ENCODE measurements around the gene RPL18. TPM values are rescaled to one million over a fixed set of nuclear protein-coding genes. Genes with fewer than 3 reads are reported as not detected.

Gene RPL18
- total RNA-seq, 1 donor from 2014 or later: 1,358 TPM

DNA sequence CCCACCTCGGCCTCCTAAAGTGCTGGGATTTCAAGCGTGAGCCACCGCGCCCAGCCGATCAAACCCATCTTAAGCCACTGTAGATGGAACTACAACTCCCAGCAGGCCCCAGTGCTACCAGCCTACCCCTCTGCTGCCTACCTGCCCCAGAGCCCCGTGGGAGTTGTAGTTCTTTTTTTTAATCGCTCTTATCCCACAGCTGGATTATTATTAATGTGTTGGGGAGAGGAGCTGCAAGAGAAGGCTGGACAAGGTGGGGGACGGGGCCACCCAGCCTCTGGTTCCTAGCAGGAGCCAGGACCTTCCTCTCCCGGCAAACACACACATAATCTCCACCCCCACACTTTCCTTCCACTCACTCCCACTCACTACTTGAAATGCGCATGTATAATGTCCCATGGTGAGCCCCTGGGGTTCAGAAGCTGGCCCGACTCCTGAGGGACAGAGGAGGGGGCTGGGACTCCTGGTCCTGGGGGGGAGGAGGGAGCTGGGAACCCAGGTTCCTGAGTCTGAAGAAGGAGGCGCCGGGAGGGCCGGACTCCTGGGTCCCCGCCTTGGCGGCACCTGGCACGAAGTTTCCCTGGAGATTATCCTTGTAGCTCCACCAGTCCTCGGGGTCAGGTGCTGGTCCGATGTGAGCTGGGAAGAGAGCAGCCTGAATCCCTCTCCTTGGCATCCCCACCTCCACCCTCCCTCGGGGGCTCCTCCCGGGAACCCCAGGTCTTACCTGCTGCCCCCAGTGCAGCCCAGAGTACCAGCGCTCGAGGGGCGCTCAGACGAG is 26.1 kb upstream of the RPL18 start:
- intact Hi-C loops (cut with micrococcal nuclease): loop anchor here (1.0 to 5.0 kb wide), 3 partner anchors 227 to 807 kb away; partner anchors contain the start of genes ALDH16A1, PIH1D1 and PPP1R15A

DNA sequence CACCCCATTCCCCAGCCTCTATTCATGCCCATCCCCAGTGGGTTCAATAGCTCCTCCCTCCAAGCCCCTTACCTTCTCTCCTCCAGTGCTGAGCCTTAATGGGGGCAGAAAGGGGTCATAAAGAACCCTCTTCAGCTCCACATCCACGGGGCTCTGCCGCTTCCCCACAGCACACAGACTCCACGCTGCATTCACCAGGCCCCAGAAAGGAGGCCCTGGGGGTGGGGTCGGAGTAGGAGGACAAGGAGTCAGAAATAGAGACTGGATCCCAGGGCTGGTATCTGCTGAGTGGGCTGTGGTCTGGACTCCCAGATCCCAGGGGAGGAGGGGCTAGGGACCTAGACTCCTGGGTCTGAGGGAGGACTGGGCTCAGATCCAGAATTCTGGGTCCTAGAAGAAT is 25.4 kb upstream of the RPL18 start:
- intact Hi-C loops (cut with micrococcal nuclease): loop anchor here (1.0 kb wide), 1 partner anchor 228 kb away; the partner anchor contains the start of gene PPP1R15A

DNA sequence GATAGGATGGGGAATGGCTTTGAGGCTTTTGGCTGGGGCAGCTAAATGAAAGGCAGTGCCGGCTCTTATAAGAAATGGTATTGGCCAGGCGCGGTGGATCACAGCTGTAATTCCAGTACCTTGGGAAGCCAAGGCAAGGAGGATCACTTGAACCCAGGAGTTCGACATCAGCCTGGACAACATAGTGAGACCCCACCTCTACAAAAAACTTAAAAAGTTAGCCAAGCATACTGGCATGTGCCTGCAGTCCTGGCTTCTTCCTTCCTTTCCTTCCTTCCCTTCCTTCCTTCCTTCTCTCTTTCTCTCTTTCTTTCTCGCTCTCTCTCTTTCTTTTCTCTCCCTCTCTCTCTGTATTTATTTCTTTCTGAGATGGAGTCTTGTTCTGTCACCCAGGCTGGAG is 23.9 kb upstream of the RPL18 start:
- intact Hi-C loops (cut with micrococcal nuclease): no loop called here

DNA sequence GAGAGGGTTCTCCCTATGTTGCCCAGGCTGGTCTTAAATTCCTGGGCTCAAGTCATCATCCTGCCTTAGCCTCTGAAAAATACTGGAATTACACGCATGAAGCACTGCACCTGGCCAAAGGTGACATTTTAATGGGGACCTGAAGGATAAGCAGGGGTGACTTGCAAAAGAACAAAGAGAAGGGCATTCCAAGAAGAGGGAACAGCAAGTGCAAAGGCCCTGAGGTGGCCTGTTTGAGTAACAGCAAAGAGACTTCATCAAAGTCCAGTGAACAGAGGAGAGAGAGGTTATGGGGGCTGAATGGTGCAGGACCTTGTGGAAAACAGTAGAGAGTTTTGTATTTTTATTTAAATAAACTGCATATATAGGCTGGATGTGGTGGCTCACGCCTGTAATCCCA is 22.9 kb upstream of the RPL18 start:
- intact Hi-C loops (cut with micrococcal nuclease): no loop called here

DNA sequence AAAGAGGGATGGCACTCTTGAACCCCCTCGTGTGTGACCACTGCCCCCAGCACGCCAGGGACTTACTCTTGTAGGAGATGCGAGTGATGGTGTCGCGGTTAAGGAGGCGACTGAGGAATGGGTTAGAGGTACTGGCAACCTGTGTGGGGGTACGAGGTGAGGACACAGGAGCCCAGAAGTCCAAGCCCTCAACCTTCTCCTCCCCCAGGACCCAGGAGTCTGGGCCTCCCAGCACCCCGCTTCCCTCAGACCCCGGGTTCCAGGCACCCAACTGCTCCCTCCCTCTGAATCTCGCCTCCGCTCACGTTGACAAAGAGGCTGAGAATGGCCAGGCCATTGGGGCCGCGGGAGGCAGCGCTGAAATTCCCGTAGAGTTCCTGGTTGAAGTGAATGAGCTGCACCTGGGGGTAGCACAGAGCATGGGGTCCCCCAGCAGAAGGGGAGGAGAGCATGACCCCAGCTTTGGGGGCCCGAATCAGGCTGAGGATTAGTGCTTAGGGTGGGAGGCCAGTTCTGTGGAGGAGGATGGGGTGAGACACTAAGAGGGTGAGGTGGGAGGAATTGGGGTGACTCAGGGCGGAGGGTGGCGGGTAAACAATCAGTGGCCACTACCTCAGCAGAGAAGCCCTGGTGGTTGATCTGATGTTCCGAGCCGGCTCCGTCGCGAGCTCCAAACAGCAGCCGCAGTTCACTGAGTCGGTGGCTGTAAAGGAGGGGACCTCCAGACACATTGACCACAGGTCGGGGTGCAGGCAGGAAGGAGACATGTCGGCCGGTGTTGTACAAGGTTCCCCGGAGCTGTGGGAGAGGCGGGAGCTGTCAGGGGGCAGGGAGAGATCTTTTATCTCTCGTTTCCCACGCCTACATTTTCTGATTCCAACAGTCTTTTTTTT is 20.8 kb upstream of the RPL18 start:
- intact Hi-C loops (cut with micrococcal nuclease): loop anchor here (5.0 to 10.0 kb wide), 4 partner anchors 263 to 1385 kb away; partner anchors contain the start of genes C19orf73, CCDC9, NUCB1 and PPFIA3

DNA sequence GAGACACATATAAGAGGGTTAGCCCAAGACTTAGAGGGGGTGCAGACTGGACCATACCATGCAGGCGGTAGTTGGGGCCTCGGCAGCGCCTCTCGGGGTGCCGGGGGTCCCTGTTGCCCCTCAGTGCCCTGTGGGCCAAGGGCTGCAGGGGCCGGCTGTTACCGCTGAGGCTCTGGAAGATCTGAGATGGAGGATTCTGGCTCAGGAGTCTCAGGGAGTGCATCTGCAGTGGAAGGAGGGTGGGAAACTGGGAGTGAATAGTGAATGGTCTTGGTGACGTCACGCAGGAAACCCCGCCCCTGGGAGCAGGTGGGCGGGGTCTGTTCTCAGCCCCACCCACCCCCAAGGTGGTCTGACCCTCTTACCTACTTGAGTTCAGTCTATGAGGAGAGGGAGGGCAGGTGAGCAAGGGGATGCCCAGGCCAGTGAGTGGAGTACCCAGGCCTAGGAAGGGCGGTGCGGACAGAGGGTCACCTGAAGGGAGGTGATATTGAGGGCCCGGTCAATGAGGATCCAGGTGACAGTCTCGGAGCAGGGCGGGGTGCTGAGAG is 19.9 kb upstream of the RPL18 start:
- intact Hi-C loops (cut with micrococcal nuclease): loop anchor here (1.0 to 10.0 kb wide), 6 partner anchors 7 to 1384 kb away; partner anchors contain the start of genes C19orf73, CA11, CCDC9 and NUCB1

DNA sequence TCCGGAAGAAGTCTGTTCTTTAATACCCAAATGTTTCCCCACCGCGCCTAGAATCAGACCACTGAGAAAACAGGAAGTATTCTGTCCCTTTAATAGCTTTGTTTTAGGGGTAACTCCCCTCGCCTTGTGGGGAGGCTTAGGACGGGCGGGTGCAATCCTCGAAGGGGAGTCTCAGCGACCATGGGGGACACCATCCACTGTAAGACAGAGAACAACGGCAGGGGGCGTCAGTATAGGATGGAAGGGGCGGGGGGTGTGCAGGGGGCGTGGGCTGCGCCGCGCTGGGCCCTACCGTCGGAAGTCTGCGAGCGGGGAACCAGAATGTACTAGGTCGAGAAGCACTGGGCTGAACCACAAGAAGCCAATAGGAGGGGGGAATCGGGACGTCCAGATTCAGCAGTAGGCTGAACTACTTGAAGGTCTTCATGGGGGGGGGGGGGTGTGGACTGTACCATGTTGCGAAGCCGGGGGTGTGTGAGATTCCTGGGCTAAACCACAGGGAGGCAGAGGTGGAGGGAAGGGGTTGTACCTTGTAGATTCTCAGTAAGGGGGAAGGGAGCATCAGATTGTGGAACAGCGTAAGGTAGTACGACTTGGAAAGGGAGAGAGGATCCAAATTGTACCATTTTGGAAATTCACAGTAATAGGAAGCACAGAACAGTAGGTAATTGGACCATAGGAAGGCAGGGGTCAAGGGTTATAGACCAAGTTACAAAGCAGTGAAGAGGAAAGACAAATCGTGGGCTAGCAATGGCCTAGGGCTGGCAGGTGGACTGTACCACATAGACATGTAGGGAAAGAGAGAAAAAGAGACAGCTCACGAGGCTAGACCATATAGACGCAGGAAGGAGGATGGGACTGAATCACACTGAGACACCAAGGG is 19.2 kb upstream of the RPL18 start:
- intact Hi-C loops (cut with micrococcal nuclease): loop anchor here (1.0 to 10.0 kb wide), 13 partner anchors 8 to 1383 kb away; partner anchors contain the start of genes C19orf73, CA11, CCDC9 and CYTH2

DNA sequence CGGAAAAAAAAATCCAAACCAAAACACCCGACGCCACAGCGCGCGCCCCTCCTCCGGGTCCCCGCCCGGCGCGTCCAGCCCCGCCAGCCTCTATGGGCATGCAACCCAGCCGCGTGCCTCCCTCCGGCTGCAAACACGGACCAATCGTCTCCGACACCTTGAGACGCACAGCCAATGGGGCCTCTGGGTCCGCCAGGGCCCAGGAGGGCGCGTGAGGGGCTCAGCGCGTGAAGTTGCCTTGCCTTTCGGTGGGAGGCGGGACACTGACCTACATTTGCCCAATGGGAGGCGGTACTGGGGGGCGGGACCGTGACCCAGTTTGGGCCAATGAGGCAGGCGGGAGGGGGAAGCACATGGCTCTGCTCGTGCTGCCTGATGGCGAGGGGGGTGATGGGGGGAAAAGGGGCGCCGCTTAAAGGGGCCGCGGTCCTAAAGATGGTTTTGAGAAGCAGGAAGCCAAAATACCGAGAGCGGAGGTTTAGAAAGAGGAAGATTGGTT is 18.5 kb upstream of the RPL18 start:
- intact Hi-C loops (cut with micrococcal nuclease): loop anchor here (1.0 to 10.0 kb wide), 11 partner anchors 13 to 1383 kb away; partner anchors contain the start of genes C19orf73, CCDC9, CYTH2 and GYS1

DNA sequence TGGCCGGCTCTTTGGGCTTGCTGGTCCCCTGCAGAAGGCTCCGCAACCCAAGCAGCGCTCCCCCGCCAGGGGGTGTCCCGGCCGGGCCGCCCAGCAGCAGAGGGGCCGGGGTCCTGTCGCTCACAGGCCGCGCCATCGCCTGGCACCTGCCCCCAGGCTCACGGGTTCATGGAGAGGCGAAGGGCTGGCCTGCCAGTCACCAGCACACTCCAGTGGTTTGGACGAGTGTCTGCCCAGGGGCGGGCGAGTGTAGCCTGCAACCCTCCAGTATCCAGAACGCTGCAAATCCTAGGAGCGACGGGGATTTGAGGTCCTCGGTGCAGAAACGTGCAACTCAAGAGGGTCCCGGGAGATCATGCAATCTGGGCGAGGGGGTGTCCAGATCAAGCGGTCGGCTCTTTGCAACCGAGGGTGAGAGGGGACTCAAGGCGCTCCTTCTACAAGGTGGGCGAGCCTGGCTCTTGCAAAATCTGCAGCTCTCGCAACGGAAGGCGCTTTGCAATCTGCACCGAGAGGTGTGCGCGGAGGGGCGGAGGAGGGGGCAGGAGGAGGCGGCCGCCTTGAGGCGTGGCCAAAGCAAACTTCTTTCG is 18.0 kb upstream of the RPL18 start, which contains the start of gene DBP:
Gene DBP, minus strand, starts transcription at position 521 of the 590 bp plus-strand sequence. Its CDS starts 385 bp downstream, at position 136.
- intact Hi-C loops (cut with micrococcal nuclease): loop anchor here (1.0 to 10.0 kb wide), 11 partner anchors 13 to 1382 kb away; partner anchors contain the start of genes C19orf73, CCDC9, CYTH2 and GYS1

DNA sequence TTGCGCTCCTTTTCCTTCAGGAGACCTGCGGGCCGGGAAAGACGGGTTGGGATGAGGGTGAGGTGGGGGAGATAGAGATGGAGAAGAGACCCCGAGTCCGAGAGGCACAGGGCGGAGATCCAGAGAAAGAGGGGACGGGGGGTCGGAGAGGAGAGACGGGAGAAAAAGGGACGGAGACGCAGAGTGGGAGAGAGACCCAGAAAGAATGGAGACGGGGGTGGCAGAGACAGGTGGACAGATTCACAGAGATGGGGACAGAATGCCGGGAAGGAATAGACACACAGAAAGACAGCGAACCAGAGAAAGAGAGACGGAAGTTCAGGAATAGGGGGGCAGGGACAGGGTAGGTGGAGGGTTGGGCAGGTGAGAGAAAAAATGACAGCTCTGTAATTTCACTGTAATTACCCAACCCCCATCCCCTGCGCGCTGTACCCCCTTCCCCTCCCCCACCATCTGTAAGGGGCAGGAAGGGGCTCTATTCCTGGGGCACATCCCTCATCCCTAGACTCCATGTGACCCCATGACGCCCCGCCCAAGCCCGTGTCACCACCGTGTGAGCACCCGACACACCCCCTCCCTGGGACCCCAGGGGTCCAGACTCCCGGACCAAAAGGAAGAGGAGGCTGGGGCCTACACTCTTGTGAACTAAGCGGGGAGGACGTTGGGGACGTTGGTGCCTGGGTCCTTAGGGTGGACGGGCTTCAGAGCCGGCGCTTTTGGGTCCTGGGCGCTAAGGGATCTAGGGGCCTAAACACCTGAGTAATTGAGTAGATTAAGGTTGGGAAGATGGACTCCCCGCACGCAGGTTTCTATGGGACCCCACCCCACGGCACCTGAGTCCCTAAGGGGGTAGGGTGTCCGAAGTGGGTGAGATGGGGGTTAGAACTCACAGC is 17.2 kb upstream of the RPL18 start:
- intact Hi-C loops (cut with micrococcal nuclease): loop anchor here (2.0 to 10.0 kb wide), 5 partner anchors 266 to 1381 kb away; partner anchors contain the start of genes C19orf73, CCDC9, NUCB1 and PPFIA3

DNA sequence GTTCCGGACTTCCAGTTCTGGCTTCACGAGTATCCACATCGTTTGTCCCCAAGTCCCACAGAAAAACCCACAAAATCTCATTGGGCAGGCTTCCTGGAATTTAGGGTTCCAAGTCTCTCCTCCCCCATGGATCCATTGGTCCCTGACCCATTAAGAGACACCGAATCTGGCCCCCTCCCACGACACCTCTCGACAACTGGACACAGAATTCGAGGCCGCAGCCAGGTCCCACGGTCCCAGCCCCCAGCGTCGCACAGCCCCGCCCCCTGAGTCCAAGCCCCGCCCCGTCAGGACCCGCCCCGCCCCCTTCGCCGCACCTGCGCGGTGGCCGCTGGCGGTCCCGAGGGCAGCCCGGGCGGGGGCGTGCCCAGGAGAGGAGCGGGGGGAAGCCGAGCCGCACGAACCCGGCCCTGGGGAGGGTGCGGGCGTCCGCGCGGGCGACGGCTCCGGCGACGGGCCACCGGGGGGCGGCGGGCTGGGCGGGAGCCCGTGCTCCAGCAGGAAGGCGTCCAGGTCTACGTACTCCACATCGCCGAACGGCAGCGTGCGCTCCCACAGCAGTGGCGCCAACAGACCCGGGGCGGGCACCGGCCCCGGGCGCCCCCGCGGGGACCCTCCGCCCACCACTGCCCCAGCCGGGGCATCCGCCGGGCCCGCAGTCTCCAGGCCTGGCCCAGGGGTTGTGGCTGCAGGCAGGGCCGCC is 16.4 kb upstream of the RPL18 start:
- intact Hi-C loops (cut with micrococcal nuclease): loop anchor here (5.0 to 10.0 kb wide), 4 partner anchors 267 to 1381 kb away; partner anchors contain the start of genes C19orf73, CCDC9, NUCB1 and PPFIA3

DNA sequence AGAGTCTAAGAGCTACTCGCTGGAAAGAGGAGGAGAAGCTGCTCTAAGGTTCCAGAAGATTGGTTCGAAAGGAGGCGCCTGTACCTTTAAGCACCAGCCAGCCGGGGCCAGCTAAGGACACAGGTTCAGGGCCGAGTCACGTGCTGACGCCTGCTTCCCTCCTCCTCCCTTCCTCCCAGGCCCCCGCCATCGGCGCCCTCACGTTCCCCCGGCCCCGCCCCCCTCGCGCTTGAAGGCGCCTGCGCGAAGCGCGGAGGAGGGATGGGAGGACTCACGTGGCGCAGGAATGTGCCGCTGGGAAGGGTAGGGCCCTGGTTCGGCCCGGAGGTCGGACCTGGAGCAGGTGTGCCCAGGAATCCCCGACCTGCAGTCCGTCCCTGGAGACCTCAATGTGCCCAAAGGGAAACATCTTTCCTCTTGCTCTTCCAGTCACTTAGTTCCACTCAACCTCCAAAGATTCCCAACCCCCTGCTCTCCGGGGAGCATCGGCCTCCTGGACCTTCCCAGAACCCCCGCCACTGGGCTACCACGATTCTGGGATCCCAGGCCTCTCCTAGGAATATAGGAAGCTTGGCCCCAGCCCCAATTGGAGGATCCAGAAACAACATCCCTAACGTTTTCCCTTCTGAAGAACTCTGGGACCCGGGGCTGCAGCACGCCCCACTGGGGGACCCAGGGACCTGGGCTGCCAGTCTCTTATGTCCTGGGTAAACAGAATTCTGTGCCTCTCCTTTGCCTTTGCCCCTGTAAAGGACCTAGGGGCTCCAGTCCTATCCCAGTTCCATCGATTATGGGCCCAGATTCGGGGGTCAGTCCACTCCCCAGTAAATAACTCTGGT is 15.7 kb upstream of the RPL18 start:
- intact Hi-C loops (cut with micrococcal nuclease): loop anchor here (1.0 to 10.0 kb wide), 5 partner anchors 15 to 1380 kb away; partner anchors contain the start of genes C19orf73, CCDC9, NUCB1 and PPFIA3

DNA sequence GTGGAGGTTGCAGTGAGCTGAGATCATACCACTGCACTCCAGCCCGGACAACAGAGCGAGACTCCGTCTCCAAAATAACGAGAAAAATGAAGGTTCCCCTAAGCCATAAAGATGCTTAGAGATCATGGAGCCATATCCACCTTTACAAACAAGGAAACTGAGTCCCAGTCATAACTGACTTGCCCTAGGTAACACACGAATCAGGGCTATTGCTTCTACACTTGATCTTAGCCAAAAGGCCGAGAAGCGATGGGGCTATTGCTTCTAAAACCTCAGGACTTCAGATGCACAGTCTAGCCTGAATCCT is 15.0 kb upstream of the RPL18 start:
- intact Hi-C loops (cut with micrococcal nuclease): loop anchor here (1.0 to 10.0 kb wide), 2 partner anchors 15 to 1379 kb away; partner anchors contain the start of genes CCDC9, RPL18 and SPHK2

DNA sequence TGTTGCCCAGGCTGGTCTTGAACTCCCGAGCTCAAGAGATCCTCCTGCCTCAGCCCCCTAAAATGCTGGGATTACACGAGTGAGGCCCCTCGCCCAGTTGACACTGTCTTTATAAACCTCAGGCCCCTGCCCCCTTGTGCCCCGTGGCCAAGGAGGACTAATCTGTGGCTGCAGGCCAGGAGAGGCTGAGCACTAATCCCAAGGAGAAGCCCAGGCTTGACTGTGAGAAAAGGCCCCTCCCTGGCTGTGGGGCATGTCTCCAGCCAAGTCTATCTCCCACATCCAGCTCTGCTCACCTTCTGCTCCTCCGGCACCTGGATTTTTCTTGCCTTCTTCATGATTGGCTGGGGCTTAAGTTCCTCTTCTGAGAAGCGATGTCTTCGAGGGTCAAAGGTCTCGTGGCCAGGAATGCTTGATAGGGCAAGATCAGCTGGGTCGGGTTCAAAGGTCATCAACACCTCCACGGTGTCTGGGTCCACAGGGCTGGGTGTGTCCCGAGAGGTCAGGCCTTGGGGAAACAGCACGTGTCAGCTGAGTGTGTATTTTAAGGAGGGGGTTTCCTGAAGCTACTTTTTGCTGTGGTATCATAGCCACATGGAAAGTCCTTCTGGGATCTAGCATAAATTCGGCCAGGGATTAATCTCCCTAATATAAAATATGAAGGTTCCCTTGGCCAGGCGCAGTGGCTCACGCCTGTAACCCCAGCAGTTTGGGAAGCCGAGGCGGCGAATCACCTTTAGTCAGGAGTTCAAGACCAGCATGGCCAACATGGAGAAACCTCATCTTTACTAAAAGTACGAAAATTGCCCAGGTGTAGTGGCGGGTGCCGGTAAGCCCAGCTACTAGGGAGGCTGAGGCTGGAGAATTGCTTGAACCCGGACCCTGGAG is 14.4 kb upstream of the RPL18 start:
- intact Hi-C loops (cut with micrococcal nuclease): loop anchor here (1.0 to 10.0 kb wide), 2 partner anchors 14 to 1379 kb away; partner anchors contain the start of genes CCDC9, RPL18 and SPHK2

DNA sequence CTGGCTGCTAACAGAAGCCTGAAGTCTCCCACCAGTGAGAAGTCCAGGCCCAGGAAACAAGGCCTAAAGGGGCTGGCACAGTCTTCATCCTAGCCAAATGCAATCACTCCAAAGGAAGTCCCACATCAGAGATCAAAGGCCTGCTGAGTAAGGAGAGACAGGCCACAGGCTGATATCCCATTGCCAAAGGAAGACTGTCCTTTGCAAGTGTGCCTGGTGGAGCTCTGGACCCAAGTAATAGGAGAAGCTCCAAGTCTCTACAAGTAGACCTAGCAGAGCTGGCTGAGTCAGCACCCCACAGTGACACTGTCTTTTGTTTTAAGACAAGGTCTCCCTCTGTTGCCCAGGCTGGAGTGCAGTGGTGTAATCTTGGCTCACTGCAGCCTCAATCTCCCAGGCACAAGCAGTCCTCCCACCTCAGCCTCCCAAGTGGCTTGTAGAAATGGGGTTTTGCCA is 13.7 kb upstream of the RPL18 start:
- intact Hi-C loops (cut with micrococcal nuclease): loop anchor here (10.0 kb wide), 1 partner anchor 1378 kb away; the partner anchor contains the start of gene CCDC9
